SU-DHL-6 (cell line): ENCODE data around the gene ADCY7.

Experiments
- H2AFZ ChIP-seq: fragments of 200-600 bp; sonication (generic); 2 replicates; pipeline ENCODE4 v1.6.1; 2014; ENCODE audit warnings: low read depth, mild to moderate bottlenecking, moderate library complexity, mixed read lengths, antibody characterized with exemption, low read length; ENCODE audit not compliant: severe bottlenecking
- H3F3A ChIP-seq: fragments of 200-600 bp; shearing (Covaris generic); 2 replicates; pipeline ENCODE4 v1.6.0; 2016; ENCODE audit warnings: antibody characterized with exemption, mild to moderate bottlenecking; ENCODE audit not compliant: insufficient read depth
- H3K27ac ChIP-seq: fragments of 200-600 bp; sonication (generic); 2 replicates; pipeline ENCODE4 v1.5.1; 2016; ENCODE audit warnings: low read depth, mild to moderate bottlenecking, low read length, moderate library complexity, mixed read lengths
- H3K27me3 ChIP-seq: fragments of 200-600 bp; sonication (generic), shearing (Covaris generic); 2 replicates; pipeline ENCODE4 v1.6.0; 2014; ENCODE audit warnings: mild to moderate bottlenecking, low read length
- H3K36me3 ChIP-seq: fragments of 200-600 bp; sonication (generic); 2 replicates; pipeline ENCODE4 v1.6.1; 2014; ENCODE audit warnings: mild to moderate bottlenecking, low read length, mixed read lengths
- H3K4me2 ChIP-seq: fragments of 300-600, 200-600 bp; shearing (Covaris generic), sonication (generic); 2 replicates; pipeline ENCODE4 v1.6.0; 2014; ENCODE audit warnings: low read length, low read depth, mild to moderate bottlenecking; ENCODE audit not compliant: poor library complexity, severe bottlenecking
- H3K4me3 ChIP-seq: fragments of 200-600 bp; sonication (generic); 2 replicates; pipeline ENCODE4 v1.5.1; 2014; ENCODE audit warnings: antibody characterized with exemption, low read length, mild to moderate bottlenecking, mixed read lengths; ENCODE audit not compliant: insufficient read depth, poor library complexity, severe bottlenecking
- H3K79me2 ChIP-seq: fragments of 200-600 bp; sonication (generic); 2 replicates; pipeline ENCODE4 v1.6.1; 2014; ENCODE audit warnings: mild to moderate bottlenecking, low read length, moderate library complexity; ENCODE audit not compliant: insufficient read depth
- H3K9ac ChIP-seq: fragments of 200-600 bp; sonication (generic); 2 replicates; pipeline ENCODE4 v1.7.0; 2014; ENCODE audit warnings: mild to moderate bottlenecking, low read length
- H3K9me2 ChIP-seq: fragments of 200-600 bp; sonication (generic); replicated peaks from 2 replicates; pipeline ENCODE4 v1.6.1; 2014; ENCODE audit warnings: low read length; ENCODE audit not compliant: insufficient read depth
- H3K9me3 ChIP-seq: fragments of 200-600 bp; sonication (generic); 2 replicates; pipeline ENCODE4 v1.6.1; 2014; ENCODE audit warnings: low read length, mixed read lengths; ENCODE audit not compliant: insufficient read depth
- H4K20me1 ChIP-seq: fragments of 200-600 bp; sonication (generic); 2 replicates; pipeline ENCODE4 v1.6.1; 2014; ENCODE audit warnings: low read depth, mild to moderate bottlenecking, antibody characterized with exemption, low read length, moderate library complexity, mixed read lengths
- CTCF ChIP-seq: fragments of 200-600 bp; sonication (generic); IDR thresholded peaks from one replicate; pipeline ENCODE4 v1.5.1; 2017; ENCODE audit warnings: antibody characterized with exemption, mild to moderate bottlenecking, low read length, moderate library complexity; ENCODE audit not compliant: insufficient read depth, poor library complexity, severe bottlenecking
- EZH2phosphoT487 ChIP-seq: fragments of 200-600 bp; sonication (generic), shearing (Covaris generic); conservative IDR thresholded peaks from 2 replicates; pipeline ENCODE4 v1.6.1; 2018; ENCODE audit warnings: mild to moderate bottlenecking, antibody characterized with exemption, low read length, moderate library complexity, mixed read lengths

The ADCY7 gene

DNA sequence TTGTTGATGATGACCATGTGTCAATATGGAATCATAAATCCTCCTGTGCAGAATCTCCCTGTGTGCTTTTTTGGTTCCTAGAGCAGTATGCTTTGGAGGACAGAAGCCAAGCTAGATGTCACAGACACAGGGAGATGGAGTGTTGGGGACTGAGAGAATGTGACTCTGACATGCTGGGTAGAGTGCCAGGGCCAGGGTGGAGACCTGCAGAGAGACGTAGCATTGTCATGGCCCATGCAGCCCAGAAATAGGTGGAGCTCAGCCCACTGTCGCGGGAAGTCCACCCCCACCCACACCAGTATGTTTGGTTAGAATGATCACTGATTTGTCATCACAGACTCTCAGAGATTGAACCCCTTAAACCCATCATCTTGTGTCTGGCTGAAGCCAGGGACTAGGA lies 39.2 kb upstream of the ADCY7 start:
- H3F3A ChIP-seq, result no peaks in the 10 kb centered on the region
- no peak overlapping the region for H3K9ac ChIP-seq
- no peak overlapping the region for H2AFZ ChIP-seq
- TF ChIP-seq EZH2phosphoT487, result no peak
- H3K4me3 ChIP-seq, result no peak overlapping the region
- no peaks in the 10 kb centered on the region for H3K27me3 ChIP-seq
- no peaks in the 10 kb centered on the region for H3K36me3 ChIP-seq
- no peaks in the 10 kb centered on the region for H3K9me2 ChIP-seq
- H3K4me2 ChIP-seq, result no peak overlapping the region
- H4K20me1 ChIP-seq, result no peaks in the 10 kb centered on the region
- no peaks in the 10 kb centered on the region for H3K79me2 ChIP-seq
- H3K27ac ChIP-seq, result no peak overlapping the region
- no peaks in the 10 kb centered on the region for H3K9me3 ChIP-seq

DNA sequence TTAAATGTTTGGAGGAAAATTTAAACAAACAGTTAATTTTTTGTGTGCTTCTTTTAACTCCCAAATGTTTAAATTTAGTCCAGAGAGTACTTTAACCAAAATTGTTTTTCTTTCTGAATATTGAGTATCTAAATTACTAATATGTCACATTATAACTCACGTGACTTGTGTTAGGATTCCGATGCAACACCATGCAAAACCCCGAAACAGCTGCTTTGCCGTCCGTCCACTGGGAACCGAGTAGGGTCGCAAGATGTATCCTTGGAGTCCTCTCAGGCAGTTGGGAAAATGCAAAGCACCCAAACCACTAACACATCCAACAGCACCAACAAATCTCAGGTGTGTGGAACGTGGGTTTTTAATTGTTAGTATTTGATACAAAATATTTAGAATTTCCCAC lies 38.7 kb upstream of the ADCY7 start:
- Histone ChIP-seq H3K36me3 (no peaks in the 10 kb centered on the region), H3K4me2 (no peak overlapping the region), H2AFZ (no peak overlapping the region), H4K20me1 (no peaks in the 10 kb centered on the region), H3K9ac (no peak overlapping the region), H3K9me3 (no peaks in the 10 kb centered on the region), H3K4me3 (no peak overlapping the region), H3F3A (no peaks in the 10 kb centered on the region), H3K27ac (no peak overlapping the region), H3K27me3 (no peaks in the 10 kb centered on the region), H3K9me2 (no peaks in the 10 kb centered on the region), H3K79me2 (no peaks in the 10 kb centered on the region)
- TF ChIP-seq CTCF, result no peak
- no peak for TF ChIP-seq EZH2phosphoT487

DNA sequence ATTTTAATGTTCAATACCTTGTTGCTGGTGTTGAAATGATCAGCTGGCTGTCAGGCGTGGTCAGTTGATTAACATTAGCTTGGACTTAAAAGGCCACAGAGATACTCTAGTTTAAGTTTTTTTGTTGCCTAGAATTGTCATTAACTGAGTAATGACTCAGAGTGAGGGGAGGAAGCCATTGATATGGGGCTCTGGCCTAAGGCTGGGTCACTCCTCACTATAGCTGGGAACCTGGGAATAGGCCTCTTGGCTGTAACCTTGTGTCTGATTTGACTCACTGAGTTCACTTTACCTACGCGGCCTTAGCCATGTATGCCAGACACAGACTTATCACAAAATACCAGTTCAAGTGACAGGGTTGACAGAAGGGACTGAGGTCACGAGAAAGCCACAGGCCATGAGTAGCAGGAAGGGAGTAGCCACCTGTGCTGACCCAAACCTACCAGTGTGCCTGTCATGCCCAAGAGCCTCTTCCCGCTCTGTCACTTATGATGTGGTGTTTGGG lies 37.9 kb upstream of the ADCY7 start:
- H4K20me1 ChIP-seq, result no peaks in the 10 kb centered on the region
- no peak overlapping the region for H2AFZ ChIP-seq
- H3K4me2 ChIP-seq, result no peak overlapping the region
- no peak overlapping the region for H3K27ac ChIP-seq
- H3K79me2 ChIP-seq, result no peaks in the 10 kb centered on the region
- H3K36me3 ChIP-seq, result no peaks in the 10 kb centered on the region
- no peaks in the 10 kb centered on the region for H3K9me2 ChIP-seq
- H3F3A ChIP-seq, result no peaks in the 10 kb centered on the region
- no peaks in the 10 kb centered on the region for H3K9me3 ChIP-seq
- no peak for TF ChIP-seq CTCF
- TF ChIP-seq EZH2phosphoT487, result no peak
- no peaks in the 10 kb centered on the region for H3K27me3 ChIP-seq
- no peak overlapping the region for H3K9ac ChIP-seq
- H3K4me3 ChIP-seq, result no peak overlapping the region

DNA sequence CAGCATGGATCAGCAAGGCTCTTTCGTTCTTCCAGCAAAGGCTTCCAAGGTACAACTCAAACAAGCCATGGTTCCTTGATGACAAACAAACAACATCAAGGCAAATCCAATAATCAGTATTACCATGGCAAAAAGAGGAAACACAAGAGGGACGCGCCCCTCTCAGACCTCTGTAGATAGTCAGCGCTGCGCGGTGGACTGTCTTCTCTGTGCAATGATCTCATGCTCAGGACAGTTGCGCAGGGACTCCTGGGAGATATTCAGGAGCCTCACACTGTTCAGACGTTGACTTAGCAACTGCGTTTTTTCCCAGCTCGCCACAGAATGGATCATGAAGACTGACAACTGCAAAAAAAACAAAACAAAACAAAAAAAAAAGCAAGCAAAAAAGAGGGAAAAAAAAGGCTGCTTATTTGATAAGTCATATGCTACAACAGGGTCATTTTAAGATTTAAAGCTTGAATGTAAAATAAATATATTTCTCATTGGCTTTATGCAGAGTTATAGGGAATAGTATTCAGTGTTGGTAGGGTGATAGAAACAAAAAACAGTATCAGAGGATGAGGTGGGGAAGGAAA lies 37.1 kb upstream of the ADCY7 start:
- H3K36me3 ChIP-seq, result no peaks in the 10 kb centered on the region
- TF ChIP-seq CTCF (no peak), EZH2phosphoT487 (no peak)
- no peak overlapping the region for H2AFZ ChIP-seq
- H3K27ac ChIP-seq, result no peak overlapping the region
- H3K9me3 ChIP-seq, result no peaks in the 10 kb centered on the region
- no peak overlapping the region for H3K4me2 ChIP-seq
- H3K27me3 ChIP-seq, result no peaks in the 10 kb centered on the region
- H3K9me2 ChIP-seq, result no peaks in the 10 kb centered on the region
- H3K79me2 ChIP-seq, result no peaks in the 10 kb centered on the region
- H3K4me3 ChIP-seq, result no peak overlapping the region
- H3F3A ChIP-seq, result no peaks in the 10 kb centered on the region
- no peak overlapping the region for H3K9ac ChIP-seq
- H4K20me1 ChIP-seq, result no peaks in the 10 kb centered on the region
